ENCODE measurements around the gene ETDB.

DNA sequence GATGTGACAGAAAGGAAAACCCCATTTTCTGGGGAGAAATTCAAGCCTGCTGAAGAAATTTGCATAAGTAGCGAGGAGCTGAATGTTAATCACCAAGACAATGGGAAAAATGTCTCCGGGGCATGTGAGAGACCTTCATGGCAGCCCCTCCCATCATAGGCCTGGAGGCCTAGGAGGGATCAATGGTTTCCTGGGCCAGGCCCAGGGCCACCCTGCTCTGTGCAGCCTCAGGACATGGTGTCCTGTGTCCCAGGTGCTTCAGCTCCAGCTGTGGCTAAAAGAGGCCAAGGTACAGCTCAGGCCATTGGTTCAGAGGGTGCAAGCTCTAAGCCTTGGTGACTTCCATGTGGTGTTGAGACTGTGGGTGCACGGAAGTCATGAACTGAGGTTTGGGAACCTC, 31.2 kb downstream of the ETDB start:
- TF ChIP-seq TAF1 (IDR thresholded peaks at IDR 0.05; ENCODE audit: borderline replicate concordance, low read depth, low read length) (no peak), POLR2AphosphoS5 (IDR thresholded peaks at IDR 0.05; ENCODE audit: low read depth, low read length) (no peak), POLR2A (IDR thresholded peaks at IDR 0.05; ENCODE audit: low read depth, low read length) (no peak)

Measured in GM12892 (cell line).